BLaER1 treated with 17β-estradiol and CSF1 and Interleukin-3, amounts not matched to agents 10 nM and 100 nM (cell line): ENCODE results near the gene POLRMT.
A peak's percentile ranks its signal among the peaks of the same experiment; 100 is the strongest.
"Not testable (repeated sequence)": the region's sequence is repeated elsewhere in the genome, so short reads cannot be mapped to it uniquely, and the experiment has no call there.

Experiments
- H3K27ac ChIP-seq, 11 experiments: shearing (Covaris generic); formaldehyde crosslinking; 2 replicates each; pipeline ENCODE4 v1.8.1; 2022
- H3K27me3 ChIP-seq, 11 experiments: shearing (Covaris generic); formaldehyde crosslinking; 2 replicates each; pipeline ENCODE4 v1.8.1; 2022
- H3K36me3 ChIP-seq, 11 experiments: shearing (Covaris generic); formaldehyde crosslinking; 2 replicates each; pipeline ENCODE4 v1.8.1; 2022
- H3K4me1 ChIP-seq, 10 experiments: shearing (Covaris generic); formaldehyde crosslinking; 2 replicates each; pipeline ENCODE4 v1.8.1; 2022
- H3K4me2 ChIP-seq, 11 experiments: shearing (Covaris generic); formaldehyde crosslinking; 2 replicates each; pipeline ENCODE4 v1.8.1; 2022
- H3K4me3 ChIP-seq, 10 experiments: shearing (Covaris generic); formaldehyde crosslinking; 2 replicates each; pipeline ENCODE4 v1.8.1; 2022
- H3K9ac ChIP-seq, 11 experiments: shearing (Covaris generic); formaldehyde crosslinking; 2 replicates each; pipeline ENCODE4 v1.8.1; 2022
- H3K9me3 ChIP-seq, 11 experiments: shearing (Covaris generic); formaldehyde crosslinking; replicated peaks in 1 of 11; 2 replicates each; pipeline ENCODE4 v1.8.1; 2022
- H4K20me1 ChIP-seq, 11 experiments: shearing (Covaris generic); formaldehyde crosslinking; 2 replicates each; pipeline ENCODE4 v1.8.1; 2022
- Cebpa-rat ChIP-seq, 11 experiments: shearing (Covaris generic); IDR thresholded peaks; 2 replicates each; pipeline ENCODE4 v1.8.1; 2022

POLRMT gene

GRCh38 chr19:628168-628567 lies 5.2 kb downstream of the POLRMT start:
- Histone ChIP-seq H3K4me1 (peaks cover 30 to 77% (median 62%) of the 10 kb centered on the region in 10 experiments), H3K9ac (no peak overlapping the region; a peak in 1 of 22 replicates), H4K20me1 (peaks cover 7 to 82% (median 64%) of the 10 kb centered on the region in 11 experiments; a peak in 21 of 22 replicates), H3K9me3 (no peaks in the 10 kb centered on the region), H3K4me3 (no peak overlapping the region), H3K27ac (no peak overlapping the region), H3K36me3 (peaks cover 36 to 78% (median 63%) of the 10 kb centered on the region in 11 experiments), H3K27me3 (no peaks in the 10 kb centered on the region), H3K4me2 (no peak overlapping the region)
- TF ChIP-seq Cebpa-rat (IDR thresholded peaks at IDR 0.05), result no peak

DNA sequence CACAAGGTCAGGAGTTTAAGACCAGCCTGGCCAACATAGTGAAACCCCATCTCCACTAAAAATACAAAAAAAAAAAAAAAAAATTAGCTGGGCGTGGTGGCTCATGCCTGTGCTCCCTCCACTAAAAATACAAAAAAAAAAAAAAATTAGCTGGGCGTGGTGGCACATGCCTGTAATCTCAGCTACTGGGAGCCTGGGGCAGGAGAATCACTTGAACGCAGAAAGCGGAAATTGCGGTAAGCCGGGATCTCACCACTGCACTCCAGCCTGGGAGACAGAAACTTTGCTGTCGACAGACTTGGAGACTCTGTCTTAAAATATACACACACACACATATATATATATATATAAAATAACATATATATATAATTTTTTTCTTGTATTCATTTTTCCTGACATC lies 6.8 kb downstream of the POLRMT start:
- H3K9ac ChIP-seq, H3K27me3 ChIP-seq, H3K4me3 ChIP-seq, H3K9me3 ChIP-seq, H3K27ac ChIP-seq: not testable (repeated sequence)
- peaks cover 19 to 80% (median 60%) of the 10 kb centered on the region in 10 experiments for H3K4me1 ChIP-seq
- peaks cover 7 to 88% (median 67%) of the 10 kb centered on the region in 11 experiments; a peak in 21 of 22 replicates for H4K20me1 ChIP-seq
- peaks cover 51 to 91% (median 77%) of the 10 kb centered on the region in 11 experiments for H3K36me3 ChIP-seq
- 0 out of 22 replicates have a peak overlapping the region, but pooled peaks of 1 of the 11 experiments have one; percentile 86 for H3K4me2 ChIP-seq

GRCh38 chr19:625257-625656 lies 8.1 kb downstream of the POLRMT start:
- peak overlapping the region in 3 of 11 experiments; percentile 46 to 63 (median 60); a peak in 5 of 22 replicates for H3K9ac ChIP-seq
- H3K27me3 ChIP-seq, result no peaks in the 10 kb centered on the region
- H4K20me1 ChIP-seq, result peaks cover 7 to 89% (median 62%) of the 10 kb centered on the region in 11 experiments; a peak in 21 of 22 replicates
- H3K4me3 ChIP-seq, result peak overlapping the region in 1 of 10 experiments; percentile 28; a peak in 3 of 20 replicates
- H3K36me3 ChIP-seq, result peaks cover 53 to 87% (median 77%) of the 10 kb centered on the region in 11 experiments
- peaks cover 19 to 67% (median 49%) of the 10 kb centered on the region in 10 experiments for H3K4me1 ChIP-seq
- H3K27ac ChIP-seq, result peak overlapping the region in 1 of 11 experiments; percentile 12; a peak in 1 of 22 replicates
- no peak for TF ChIP-seq Cebpa-rat (IDR thresholded peaks at IDR 0.05)
- peak overlapping the region in 9 of 11 experiments; percentile 51 to 97 (median 83); a peak in 19 of 22 replicates for H3K4me2 ChIP-seq
- no peaks in the 10 kb centered on the region for H3K9me3 ChIP-seq

DNA sequence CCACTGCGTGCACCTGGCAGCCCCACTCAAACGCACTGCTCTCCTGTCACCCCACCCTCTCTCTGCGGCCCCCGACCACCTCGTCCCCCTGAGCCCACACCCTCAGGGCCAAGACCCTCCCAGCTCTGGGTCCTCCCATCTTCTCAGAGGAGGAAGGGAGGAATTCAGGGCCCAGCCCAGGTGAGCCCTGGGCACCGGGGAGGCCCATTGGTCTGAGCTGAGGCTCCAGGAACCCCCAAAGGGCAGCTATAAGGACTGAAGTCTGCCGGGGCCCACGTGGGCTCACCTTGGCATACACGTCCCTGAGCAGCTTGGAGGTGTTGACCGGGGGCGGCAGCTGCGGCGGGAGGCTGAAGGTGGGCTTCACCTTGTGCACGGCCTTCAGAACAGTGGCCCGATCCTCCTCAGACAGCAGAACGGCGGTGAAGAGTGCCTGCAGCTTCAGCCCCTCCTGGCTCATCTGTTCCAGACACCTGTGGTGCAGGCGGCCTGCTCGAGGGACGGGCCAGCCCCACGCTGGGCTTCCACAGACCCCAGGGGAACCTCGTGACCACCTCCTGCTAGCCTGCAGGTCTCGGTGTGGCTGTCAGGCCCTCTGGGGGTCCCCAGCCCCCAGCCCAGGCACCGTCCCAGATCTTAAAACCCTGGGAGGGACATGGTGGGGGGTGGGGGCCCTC lies 8.8 kb downstream of the POLRMT start:
- peak overlapping the region; percentile 10 to 97 (median 71); a peak in 21 of 22 replicates for H3K4me2 ChIP-seq
- no peaks in the 10 kb centered on the region for H3K9me3 ChIP-seq
- H3K4me3 ChIP-seq, result peak overlapping the region in 3 of 10 experiments; percentile 28 to 32 (median 28); a peak in 3 of 20 replicates
- H3K27me3 ChIP-seq, result no peaks in the 10 kb centered on the region
- peak overlapping the region in 4 of 11 experiments; percentile 9 to 50 (median 34); a peak in 3 of 22 replicates for H3K27ac ChIP-seq
- H4K20me1 ChIP-seq, result peaks cover 7 to 89% (median 60%) of the 10 kb centered on the region in 11 experiments; a peak in 21 of 22 replicates
- H3K36me3 ChIP-seq, result peaks cover 55 to 87% (median 77%) of the 10 kb centered on the region in 11 experiments
- TF ChIP-seq Cebpa-rat (IDR thresholded peaks at IDR 0.05), result no peak
- H3K4me1 ChIP-seq, result peaks cover 19 to 60% (median 42%) of the 10 kb centered on the region in 10 experiments
- peak overlapping the region in 4 of 11 experiments; percentile 46 to 63 (median 59); a peak in 8 of 22 replicates for H3K9ac ChIP-seq

GRCh38 chr19:623974-624373 lies 9.4 kb downstream of the POLRMT start:
- TF ChIP-seq Cebpa-rat (IDR thresholded peaks at IDR 0.05), result no peak
- Histone ChIP-seq H3K4me1 (peaks cover 19 to 54% (median 38%) of the 10 kb centered on the region in 10 experiments), H3K9ac (peak overlapping the region in 4 of 11 experiments; percentile 46 to 63 (median 59); a peak in 8 of 22 replicates), H3K36me3 (peaks cover 55 to 87% (median 77%) of the 10 kb centered on the region in 11 experiments), H3K27ac (peak overlapping the region in 4 of 11 experiments; percentile 9 to 50 (median 34); a peak in 3 of 22 replicates), H4K20me1 (peaks cover 7 to 89% (median 57%) of the 10 kb centered on the region in 11 experiments; a peak in 21 of 22 replicates), H3K4me3 (peak overlapping the region in 2 of 10 experiments; percentile 28 to 32; a peak in 4 of 20 replicates), H3K4me2 (peak overlapping the region; percentile 10 to 97 (median 71)), H3K27me3 (no peaks in the 10 kb centered on the region), H3K9me3 (no peaks in the 10 kb centered on the region)

- no peaks in the 10 kb centered on the region for H3K9me3 ChIP-seq
- H3K27me3 ChIP-seq, result no peaks in the 10 kb centered on the region
- H4K20me1 ChIP-seq, result peaks cover 7 to 89% (median 50%) of the 10 kb centered on the region in 11 experiments; a peak in 21 of 22 replicates
- H3K27ac ChIP-seq, result peak overlapping the region in 1 of 11 experiments; percentile 50; a peak in 2 of 22 replicates
- H3K9ac ChIP-seq, result peak overlapping the region in 4 of 11 experiments; percentile 46 to 63 (median 59); a peak in 8 of 22 replicates
- no peak for TF ChIP-seq Cebpa-rat (IDR thresholded peaks at IDR 0.05)
- H3K4me2 ChIP-seq, result peak overlapping the region; percentile 10 to 97 (median 71)
- H3K4me1 ChIP-seq, result peaks cover 19 to 51% (median 38%) of the 10 kb centered on the region in 10 experiments
- peak overlapping the region in 2 of 10 experiments; percentile 28 to 32; a peak in 3 of 20 replicates for H3K4me3 ChIP-seq
- H3K36me3 ChIP-seq, result peaks cover 55 to 87% (median 77%) of the 10 kb centered on the region in 11 experiments
These were observed 10.0 kb downstream of the POLRMT start for GRCh38 chr19:623175-623916.

GRCh38 chr19:622666-623065 lies 10.7 kb downstream of the POLRMT start:
- Histone ChIP-seq H3K9me3 (no peaks in the 10 kb centered on the region), H3K27me3 (no peaks in the 10 kb centered on the region), H4K20me1 (peaks cover 7 to 88% (median 49%) of the 10 kb centered on the region in 11 experiments; a peak in 21 of 22 replicates), H3K36me3 (peaks cover 54 to 84% (median 75%) of the 10 kb centered on the region in 11 experiments), H3K9ac (peak overlapping the region in 1 of 11 experiments; percentile 60; a peak in 1 of 22 replicates), H3K4me1 (peaks cover 19 to 51% (median 38%) of the 10 kb centered on the region in 10 experiments), H3K27ac (no peak overlapping the region), H3K4me2 (peak overlapping the region in 4 of 11 experiments; percentile 86 to 97 (median 90); a peak in 7 of 22 replicates), H3K4me3 (no peak overlapping the region)
- TF ChIP-seq Cebpa-rat (IDR thresholded peaks at IDR 0.05), result no peak

- peaks cover 51 to 82% (median 71%) of the 10 kb centered on the region in 11 experiments for H3K36me3 ChIP-seq
- H3K27me3 ChIP-seq, result no peaks in the 10 kb centered on the region
- H3K9ac ChIP-seq, result no peak overlapping the region
- peaks cover 19 to 49% (median 38%) of the 10 kb centered on the region in 10 experiments for H3K4me1 ChIP-seq
- H3K4me3 ChIP-seq, result no peak overlapping the region
- no peak for TF ChIP-seq Cebpa-rat (IDR thresholded peaks at IDR 0.05)
- H3K4me2 ChIP-seq, result peak overlapping the region in 1 of 11 experiments; percentile 90; a peak in 3 of 22 replicates
- no peak overlapping the region for H3K27ac ChIP-seq
- H4K20me1 ChIP-seq, result peaks cover 7 to 88% (median 42%) of the 10 kb centered on the region in 11 experiments; a peak in 21 of 22 replicates
- H3K9me3 ChIP-seq, result no peaks in the 10 kb centered on the region
These were observed 11.5 kb downstream of the POLRMT start for GRCh38 chr19:621819-622218.

GRCh38 chr19:621191-621590 lies 12.1 kb downstream of the POLRMT start:
- H3K36me3 ChIP-seq, result peaks cover 51 to 82% (median 71%) of the 10 kb centered on the region in 11 experiments
- H3K9me3 ChIP-seq, H3K4me3 ChIP-seq, H3K27me3 ChIP-seq, H3K4me2 ChIP-seq, H3K9ac ChIP-seq, H3K27ac ChIP-seq: not testable (repeated sequence)
- peaks cover 19 to 44% (median 37%) of the 10 kb centered on the region in 10 experiments for H3K4me1 ChIP-seq
- peaks cover 7 to 88% (median 37%) of the 10 kb centered on the region in 11 experiments; a peak in 21 of 22 replicates for H4K20me1 ChIP-seq
